Measurements from ENCODE around the gene EMC6.

The EMC6 gene

GRCh38 chr17:3678095-3678820, 9.6 kb downstream of the EMC6 start:
- H3K79me2 ChIP-seq (ENCODE audit: insufficient read depth, low read length), result no peaks in the 10 kb centered on the region
- H3K27me3 ChIP-seq (ENCODE audit: insufficient read depth, low read length), result no peaks in the 10 kb centered on the region
- no peak overlapping the region for H3K9ac ChIP-seq (ENCODE audit: low read length)
- H3F3A ChIP-seq (ENCODE audit: insufficient read depth, low read length), result no peaks in the 10 kb centered on the region
- H3K4me3 ChIP-seq (ENCODE audit: low read depth, low read length, poor library complexity, severe bottlenecking), result no peak overlapping the region
- peaks cover 19% of the 10 kb centered on the region; the same call in 1 of the 2 replicates for H3K36me3 ChIP-seq (ENCODE audit: insufficient read depth, low read length)
- H4K20me1 ChIP-seq (ENCODE audit: insufficient read depth, low read length), result no peaks in the 10 kb centered on the region
- TF ChIP-seq EZH2 (IDR thresholded peaks at IDR 0.05; ENCODE audit: borderline replicate concordance, low read length), result no peak
- TF ChIP-seq CTCF (IDR thresholded peaks at IDR 0.05; ENCODE audit: low read length), result no peak
- no peak overlapping the region for H3K4me2 ChIP-seq (ENCODE audit: low read length)
- no peak overlapping the region for H2AFZ ChIP-seq (ENCODE audit: low read length)
- no peaks in the 10 kb centered on the region for H3K4me1 ChIP-seq (ENCODE audit: insufficient read depth, low read length, severe bottlenecking)
- H3K9me2 ChIP-seq (ENCODE audit: low read depth, low read length), result no peaks in the 10 kb centered on the region
- H3K9me3 ChIP-seq (ENCODE audit: low read length), result no peaks in the 10 kb centered on the region
- H3K27ac ChIP-seq (ENCODE audit: low read depth, low read length, poor library complexity, severe bottlenecking), result no peak overlapping the region

- no peak overlapping the region for H3K27ac ChIP-seq (ENCODE audit: low read depth, low read length, poor library complexity, severe bottlenecking)
- H3K4me2 ChIP-seq (ENCODE audit: low read length), result no peak overlapping the region
- H3K9me2 ChIP-seq (ENCODE audit: low read depth, low read length), result no peaks in the 10 kb centered on the region
- H3K9me3 ChIP-seq (ENCODE audit: low read length), result no peaks in the 10 kb centered on the region
- peaks cover 19% of the 10 kb centered on the region; the same call in 1 of the 2 replicates for H3K36me3 ChIP-seq (ENCODE audit: insufficient read depth, low read length)
- H3F3A ChIP-seq (ENCODE audit: insufficient read depth, low read length), result no peaks in the 10 kb centered on the region
- H3K79me2 ChIP-seq (ENCODE audit: insufficient read depth, low read length), result no peaks in the 10 kb centered on the region
- H3K4me1 ChIP-seq (ENCODE audit: insufficient read depth, low read length, severe bottlenecking), result no peaks in the 10 kb centered on the region
- TF ChIP-seq CTCF (IDR thresholded peaks at IDR 0.05; ENCODE audit: low read length) (no peak), EZH2 (IDR thresholded peaks at IDR 0.05; ENCODE audit: borderline replicate concordance, low read length) (no peak)
- no peak overlapping the region for H2AFZ ChIP-seq (ENCODE audit: low read length)
- H3K4me3 ChIP-seq (ENCODE audit: low read depth, low read length, poor library complexity, severe bottlenecking), result no peak overlapping the region
- no peaks in the 10 kb centered on the region for H3K27me3 ChIP-seq (ENCODE audit: insufficient read depth, low read length)
- no peak overlapping the region for H3K9ac ChIP-seq (ENCODE audit: low read length)
- no peaks in the 10 kb centered on the region for H4K20me1 ChIP-seq (ENCODE audit: insufficient read depth, low read length)
These were observed 10.4 kb downstream of the EMC6 start for GRCh38 chr17:3678821-3679530.

- Histone ChIP-seq H3K27ac (ENCODE audit: low read depth, low read length, poor library complexity, severe bottlenecking) (no peak overlapping the region), H3K9me3 (ENCODE audit: low read length) (no peaks in the 10 kb centered on the region), H3K9me2 (ENCODE audit: low read depth, low read length) (no peaks in the 10 kb centered on the region)
These were observed 11.0 kb downstream of the EMC6 start for GRCh38 chr17:3679531-3680126.

More at GRCh38 chr17:3679531-3680126, 11.0 kb downstream of the EMC6 start:
- H3K4me3 ChIP-seq (ENCODE audit: low read depth, low read length, poor library complexity, severe bottlenecking), result no peak overlapping the region
- no peak for TF ChIP-seq CTCF (IDR thresholded peaks at IDR 0.05; ENCODE audit: low read length)
- TF ChIP-seq EZH2 (IDR thresholded peaks at IDR 0.05; ENCODE audit: borderline replicate concordance, low read length), result no peak
- H3K27me3 ChIP-seq (ENCODE audit: insufficient read depth, low read length), result no peaks in the 10 kb centered on the region
- peaks cover 19% of the 10 kb centered on the region; the same call in 1 of the 2 replicates for H3K36me3 ChIP-seq (ENCODE audit: insufficient read depth, low read length)
- no peaks in the 10 kb centered on the region for H3K79me2 ChIP-seq (ENCODE audit: insufficient read depth, low read length)
- H3K4me2 ChIP-seq (ENCODE audit: low read length), result no peak overlapping the region
- no peaks in the 10 kb centered on the region for H3F3A ChIP-seq (ENCODE audit: insufficient read depth, low read length)
- no peaks in the 10 kb centered on the region for H3K4me1 ChIP-seq (ENCODE audit: insufficient read depth, low read length, severe bottlenecking)
- H2AFZ ChIP-seq (ENCODE audit: low read length), result no peak overlapping the region
- H4K20me1 ChIP-seq (ENCODE audit: insufficient read depth, low read length), result no peaks in the 10 kb centered on the region
- no peak overlapping the region for H3K9ac ChIP-seq (ENCODE audit: low read length)

Measured in OCI-LY1 (cell line).